ENCODE measurements around the gene DPYSL4.

The DPYSL4 gene

DNA sequence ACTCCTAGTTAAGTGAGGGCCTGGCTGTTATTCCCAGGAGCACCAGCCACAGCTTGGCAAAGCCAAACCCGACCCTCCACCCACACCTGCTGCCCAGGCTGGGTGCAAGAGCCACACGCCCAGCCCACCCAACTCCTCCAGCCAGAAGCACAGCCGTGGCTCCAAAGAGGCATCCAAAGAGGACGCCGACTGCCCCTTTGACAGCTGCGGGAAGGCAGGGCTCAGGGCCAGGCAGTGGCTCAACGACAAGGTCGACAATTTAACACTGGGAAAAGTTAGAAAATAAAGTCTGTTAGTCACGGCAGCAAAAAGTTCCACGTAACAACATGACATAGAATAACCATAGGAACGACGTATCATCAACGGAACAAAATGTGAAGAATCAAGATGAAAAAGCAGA is 54.3 kb downstream of the DPYSL4 start:
- no peak for DNase-seq (ENCODE audit: low read depth, low spot score)

DNA sequence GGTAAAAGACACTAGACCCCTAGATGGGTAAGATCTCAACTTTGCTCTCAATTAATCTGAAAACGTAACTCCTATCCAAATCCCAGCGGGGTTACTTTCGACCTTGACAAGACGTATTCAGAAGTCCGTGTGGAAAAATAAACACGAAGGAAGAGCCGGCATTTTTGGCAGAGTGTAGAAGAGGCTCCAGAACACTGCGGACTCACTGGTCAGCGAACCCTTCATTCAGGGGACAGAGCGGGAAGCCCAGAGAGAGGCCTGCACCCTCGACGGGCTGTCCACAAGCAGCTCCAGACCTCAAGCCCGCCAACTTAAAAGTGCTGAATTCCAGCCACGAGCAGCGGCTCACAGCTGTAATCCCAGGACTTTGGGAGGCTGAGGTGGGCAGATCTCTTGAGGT is 54.7 kb downstream of the DPYSL4 start:
- no peak for DNase-seq (ENCODE audit: low read depth, low spot score)

DNA sequence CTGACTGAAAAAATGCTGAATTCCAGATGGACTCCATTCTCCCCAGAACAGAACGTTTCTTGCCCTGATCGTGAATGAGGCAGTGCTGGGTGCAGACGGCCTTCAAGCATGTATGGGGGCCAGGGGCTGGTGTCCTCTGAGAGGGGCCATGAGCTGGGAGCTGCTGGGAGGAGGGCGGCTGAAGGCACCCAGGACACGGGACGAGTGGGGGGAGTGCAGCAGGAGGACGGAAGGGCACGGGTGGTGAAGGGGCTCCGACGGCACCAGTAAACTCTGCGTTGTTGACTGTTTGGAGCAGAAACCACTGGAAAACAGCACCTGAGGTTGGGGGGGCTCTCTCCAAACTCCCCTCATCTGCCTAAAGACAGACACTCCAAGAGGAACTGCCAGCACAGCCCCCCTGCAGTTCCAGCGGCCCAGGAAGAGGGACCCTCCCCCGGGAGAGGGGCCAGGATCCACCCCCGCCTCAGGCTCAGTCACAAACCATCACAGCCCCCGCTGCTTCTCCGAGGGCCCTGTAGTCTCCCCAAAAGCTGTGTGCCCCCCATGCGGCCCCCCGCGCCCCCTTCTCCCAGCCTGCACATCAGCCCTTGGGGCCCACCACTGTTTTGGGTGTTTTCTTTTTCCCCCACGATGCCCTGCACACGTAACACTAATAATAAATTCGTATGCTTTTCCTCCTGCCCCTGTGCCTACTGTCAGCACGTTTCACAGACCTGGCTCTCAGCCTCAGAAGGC is 55.5 kb downstream of the DPYSL4 start:
- DNase-seq (ENCODE audit: low read depth, low spot score): no peak

DNA sequence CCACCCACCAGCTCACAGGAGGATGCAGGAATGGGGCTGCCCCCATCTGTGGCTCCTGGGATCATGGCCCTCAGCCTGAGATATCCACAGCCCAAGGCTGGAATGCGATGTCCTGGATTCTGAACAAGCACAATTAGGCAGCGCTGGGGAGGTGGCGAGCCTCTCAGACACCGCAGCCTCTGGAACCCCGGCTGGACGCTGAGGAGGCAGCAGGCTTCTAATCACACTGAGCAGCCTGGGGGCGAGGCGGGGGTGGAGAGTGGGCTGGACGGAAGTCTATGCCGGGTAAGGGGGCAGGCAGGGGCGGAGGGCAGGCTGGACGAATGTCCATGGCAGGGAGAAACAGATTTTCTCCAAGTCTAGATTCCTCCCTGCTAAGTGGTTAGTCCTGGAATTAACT is 56.4 kb downstream of the DPYSL4 start:
- DNase-seq (ENCODE audit: low read depth, low spot score): no peak

DNA sequence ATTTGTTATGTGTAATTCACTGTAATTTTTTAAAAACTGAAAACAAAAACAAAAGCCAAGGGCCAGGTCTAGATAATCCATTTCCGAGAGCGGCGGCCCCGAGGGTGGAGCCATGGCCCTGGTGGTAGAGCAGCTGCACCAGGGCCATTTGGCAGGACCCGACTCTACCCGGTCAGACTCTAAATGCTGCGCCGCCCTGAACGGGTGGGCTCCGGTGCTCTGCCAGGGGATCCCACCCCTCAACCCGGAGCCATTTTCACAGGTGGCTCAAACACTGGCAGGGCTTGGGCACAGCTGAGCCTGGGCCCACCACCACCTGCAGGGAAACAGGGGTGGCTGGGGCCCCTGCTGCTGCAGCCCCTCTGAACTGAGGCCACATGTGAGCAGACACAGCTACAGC is 56.9 kb downstream of the DPYSL4 start:
- DNase-seq (ENCODE audit: low read depth, low spot score): no peak

DNA sequence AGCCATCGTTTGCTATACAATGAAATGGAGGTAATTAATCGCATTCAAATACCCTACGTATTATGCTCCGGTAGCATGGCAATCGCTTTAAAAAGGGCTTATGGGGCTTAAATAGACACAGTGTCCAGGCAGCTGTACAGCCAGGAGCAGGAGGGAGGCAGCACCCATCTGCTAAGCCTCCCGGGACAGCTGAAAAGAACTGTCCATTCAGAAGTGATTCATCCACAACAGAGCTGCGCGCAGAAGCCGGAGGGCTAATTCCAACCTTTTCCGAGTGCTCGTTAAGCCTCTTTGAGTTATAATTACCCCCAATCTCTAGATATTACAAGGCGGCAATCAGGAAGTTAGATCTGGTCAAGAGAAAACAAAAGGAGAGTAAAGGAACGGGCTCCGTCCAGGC is 58.3 kb downstream of the DPYSL4 start:
- DNase-seq (ENCODE audit: low read depth, low spot score): no peak

DNA sequence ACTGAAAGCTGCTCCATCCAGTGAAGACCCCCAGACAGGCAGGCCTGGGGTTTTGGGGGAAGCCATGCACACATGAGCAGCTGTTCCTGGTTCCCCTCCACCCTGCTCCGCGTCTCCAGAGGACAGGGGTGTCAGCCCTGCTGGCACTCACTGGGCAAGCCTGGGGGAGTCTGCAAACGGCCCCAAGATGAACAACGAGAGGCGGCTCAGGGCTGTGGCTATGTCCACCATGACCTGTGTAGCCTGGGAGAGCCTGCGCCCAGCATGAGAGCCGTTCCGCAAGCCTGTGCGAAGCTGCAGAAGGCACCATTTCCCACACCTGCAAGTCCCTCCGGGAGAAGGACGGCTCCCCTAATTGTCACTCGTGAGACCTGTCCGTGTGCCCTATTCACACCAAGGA is 59.5 kb downstream of the DPYSL4 start:
- DNase-seq (ENCODE audit: low read depth, low spot score): no peak

DNA sequence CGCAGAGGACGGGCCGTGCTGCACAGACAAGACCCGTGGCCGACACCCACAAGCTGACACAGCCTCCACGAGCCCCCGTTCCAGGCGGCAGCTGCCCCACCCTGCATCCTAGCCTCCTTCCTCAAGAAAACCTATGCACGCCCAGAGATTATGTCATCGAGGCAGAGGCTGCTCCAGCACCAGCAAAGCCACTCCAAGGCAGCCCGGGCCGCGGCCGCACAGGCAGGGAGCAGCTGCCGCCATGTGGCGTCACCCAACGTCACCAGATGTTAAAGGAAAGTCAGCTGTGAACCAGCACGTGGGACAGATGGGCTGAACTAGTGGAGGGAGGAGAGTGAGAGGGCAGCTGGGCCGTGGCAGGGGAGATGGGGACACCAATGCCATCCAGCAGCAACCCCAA is 61.2 kb downstream of the DPYSL4 start:
- DNase-seq (ENCODE audit: low read depth, low spot score): no peak

DNA sequence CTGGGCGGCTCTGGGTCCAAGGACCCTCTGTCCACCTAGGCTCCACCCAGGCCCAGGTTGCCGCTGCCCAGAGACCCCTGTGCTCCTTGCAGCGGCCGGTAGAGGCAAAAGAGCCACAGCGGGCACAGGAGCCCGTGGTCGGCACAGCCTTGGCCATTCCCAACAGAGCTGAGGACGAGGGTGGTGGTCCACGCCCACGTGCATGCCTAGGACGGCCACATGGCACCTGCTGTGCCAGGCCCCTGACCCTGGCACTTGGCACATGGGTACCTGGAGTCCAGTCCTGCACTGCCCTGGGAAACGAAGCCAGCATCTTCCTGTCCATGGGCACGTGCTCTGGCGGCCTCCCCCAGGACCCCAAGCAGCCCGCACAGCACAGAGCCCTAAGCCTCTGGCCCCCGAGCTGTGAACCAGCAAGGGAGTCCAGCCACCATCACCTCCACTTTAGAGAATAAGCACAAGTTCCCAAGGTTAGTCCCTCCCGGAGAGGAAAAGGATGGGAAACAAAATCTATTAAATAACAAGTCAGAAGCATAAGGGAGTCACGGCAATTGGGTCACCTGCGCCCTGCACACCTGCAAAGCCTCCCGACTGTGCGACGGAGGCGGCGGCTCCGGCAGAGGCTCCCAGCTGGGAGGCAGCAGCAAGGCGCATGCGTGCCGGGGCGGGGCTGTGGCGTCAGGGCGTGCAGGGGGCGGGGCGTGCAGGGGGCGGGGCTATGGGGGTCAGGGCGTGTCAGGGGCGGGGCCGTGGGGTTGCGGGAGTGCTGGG is 61.9 kb downstream of the DPYSL4 start:
- peak; percentile 37 for DNase-seq (ENCODE audit: low read depth, low spot score)

DNA sequence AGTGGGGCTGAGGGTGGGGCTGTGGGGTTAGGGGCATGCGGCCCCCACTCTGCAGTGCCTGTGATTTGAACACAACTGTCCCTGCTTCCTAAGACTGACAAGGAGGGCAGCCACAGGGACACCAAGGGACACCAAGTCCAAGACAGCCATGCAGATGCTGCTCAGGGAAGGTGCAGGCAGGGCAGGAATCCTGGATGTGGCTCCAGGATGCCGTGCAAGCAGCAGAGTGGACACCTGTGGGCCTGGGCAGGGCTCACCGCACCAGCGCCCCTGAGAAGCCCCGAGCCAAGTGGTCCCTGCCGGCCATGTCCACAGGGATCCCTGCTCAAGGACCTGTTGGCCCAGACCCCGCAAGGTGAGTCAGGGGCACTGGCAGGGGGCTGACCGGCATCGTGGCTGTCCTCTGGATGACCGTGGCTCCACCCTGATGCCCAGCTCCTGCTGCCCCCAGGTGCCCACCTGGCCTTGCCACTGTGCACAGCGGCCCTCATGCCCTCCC is 62.5 kb downstream of the DPYSL4 start:
- no peak for DNase-seq (ENCODE audit: low read depth, low spot score)

DNA sequence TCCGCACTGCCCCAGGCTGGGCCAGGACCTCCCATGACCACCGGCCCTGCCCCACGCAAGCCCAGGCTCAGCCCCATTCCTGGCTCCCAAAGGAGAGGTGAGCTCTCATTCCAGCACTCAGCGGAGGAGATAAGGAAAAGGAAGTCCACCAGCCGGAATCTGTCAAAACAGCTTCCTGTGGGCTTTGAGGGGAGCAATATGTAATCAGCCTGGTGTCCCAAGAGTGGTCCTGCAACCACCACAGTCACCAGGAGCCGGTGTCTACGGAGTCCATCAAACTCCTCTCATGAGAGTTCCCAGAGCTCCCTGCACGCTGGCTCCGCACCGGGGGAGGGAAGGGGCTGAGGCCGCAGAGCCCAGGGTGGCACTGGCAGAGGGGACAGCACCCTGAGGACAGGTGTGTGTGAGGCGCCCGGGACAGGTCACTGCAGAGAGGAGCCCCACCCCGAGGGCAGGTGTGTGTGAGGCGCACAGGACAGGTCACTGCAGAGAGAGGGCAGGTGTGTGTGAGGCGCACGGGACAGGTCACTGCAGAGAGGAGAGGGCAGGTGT is 63.2 kb downstream of the DPYSL4 start:
- DNase-seq (ENCODE audit: low read depth, low spot score): no peak

DNA sequence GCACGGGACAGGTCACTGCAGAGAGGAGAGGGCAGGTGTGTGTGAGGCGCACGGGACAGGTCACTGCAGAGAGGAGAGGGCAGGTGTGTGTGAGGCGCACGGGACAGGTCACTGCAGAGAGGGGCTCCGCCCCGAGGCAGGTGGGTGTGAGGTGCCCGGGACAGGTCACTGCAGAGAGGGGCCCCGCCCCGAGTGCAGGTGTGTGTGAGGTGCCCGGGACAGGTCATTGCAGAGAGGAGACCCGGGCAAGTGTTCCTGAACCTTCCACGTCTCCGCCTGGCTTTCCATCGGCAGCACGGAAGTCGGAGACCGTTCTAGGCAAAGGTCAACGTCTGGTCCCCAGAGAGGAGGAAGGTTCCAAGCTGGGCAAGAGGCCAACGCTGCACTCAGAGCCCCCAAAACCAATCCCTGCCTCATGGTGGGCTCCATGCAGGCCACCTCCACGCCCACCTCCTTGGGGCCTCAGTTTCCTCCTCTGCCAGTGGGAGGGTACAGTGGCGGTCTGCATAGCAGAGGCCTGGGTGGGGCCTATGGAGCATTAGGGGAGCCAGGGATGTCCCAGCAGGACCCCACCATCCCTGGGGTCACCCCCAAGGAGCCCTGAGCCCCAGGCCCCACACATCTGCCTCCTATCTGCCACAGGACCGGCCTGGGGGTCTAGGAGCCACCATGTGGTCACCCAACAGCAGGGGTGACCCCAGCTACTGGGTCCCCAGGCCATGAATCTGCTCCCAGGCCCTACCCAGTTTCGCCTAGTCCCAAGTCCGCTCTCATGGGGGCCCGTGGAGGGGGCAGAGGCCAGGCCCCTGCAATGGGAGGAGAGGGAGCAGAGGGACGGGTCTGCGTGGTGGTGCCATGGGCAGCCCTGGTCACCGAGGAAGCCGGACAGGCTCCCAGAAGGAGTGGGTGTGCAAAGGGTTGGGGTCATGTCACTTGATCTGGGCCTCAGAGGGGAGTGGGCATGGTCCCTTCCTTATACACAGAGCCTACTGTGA is 64.0 kb downstream of the DPYSL4 start:
- no peak for DNase-seq (ENCODE audit: low read depth, low spot score)

DNA sequence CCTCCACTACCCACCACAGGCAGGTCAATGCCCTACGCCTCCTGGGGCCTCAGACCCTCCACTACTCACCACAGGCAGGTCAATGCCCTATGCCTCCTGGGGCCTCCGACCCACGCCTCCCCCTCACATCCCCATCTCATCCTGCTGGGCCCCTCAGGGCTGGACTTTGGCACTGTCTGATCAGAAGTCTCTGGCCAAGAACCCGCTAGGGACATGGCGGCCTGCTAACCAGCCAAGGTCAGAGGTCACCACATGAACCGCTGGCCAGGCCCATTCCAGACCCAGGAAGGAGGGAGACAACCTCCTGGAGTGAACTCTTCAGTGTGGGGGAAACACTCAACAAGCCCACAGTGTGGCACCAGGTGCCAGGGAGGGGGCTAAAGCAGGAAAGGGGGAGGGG is 65.2 kb downstream of the DPYSL4 start:
- no peak for DNase-seq (ENCODE audit: low read depth, low spot score)

DNA sequence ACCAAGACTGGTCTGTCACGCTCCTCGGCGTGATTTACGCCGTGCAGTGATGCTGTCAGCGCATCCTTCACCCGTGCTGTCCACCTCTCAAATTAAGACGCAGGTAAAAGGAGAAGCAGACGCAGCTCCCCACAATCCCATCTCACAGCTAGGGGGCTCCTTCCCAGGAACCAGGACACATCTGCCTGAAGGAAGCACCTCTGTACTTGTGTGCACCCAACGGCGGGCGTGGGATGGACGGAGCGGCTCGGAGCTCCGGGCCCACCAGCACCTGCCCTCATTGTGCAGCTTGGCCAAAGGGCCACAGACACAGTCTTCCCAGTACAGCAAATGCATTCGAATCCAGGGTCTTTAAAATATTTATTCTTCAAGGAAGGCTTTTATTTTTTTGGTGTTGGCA is 65.7 kb downstream of the DPYSL4 start:
- no peak for DNase-seq (ENCODE audit: low read depth, low spot score)

DNA sequence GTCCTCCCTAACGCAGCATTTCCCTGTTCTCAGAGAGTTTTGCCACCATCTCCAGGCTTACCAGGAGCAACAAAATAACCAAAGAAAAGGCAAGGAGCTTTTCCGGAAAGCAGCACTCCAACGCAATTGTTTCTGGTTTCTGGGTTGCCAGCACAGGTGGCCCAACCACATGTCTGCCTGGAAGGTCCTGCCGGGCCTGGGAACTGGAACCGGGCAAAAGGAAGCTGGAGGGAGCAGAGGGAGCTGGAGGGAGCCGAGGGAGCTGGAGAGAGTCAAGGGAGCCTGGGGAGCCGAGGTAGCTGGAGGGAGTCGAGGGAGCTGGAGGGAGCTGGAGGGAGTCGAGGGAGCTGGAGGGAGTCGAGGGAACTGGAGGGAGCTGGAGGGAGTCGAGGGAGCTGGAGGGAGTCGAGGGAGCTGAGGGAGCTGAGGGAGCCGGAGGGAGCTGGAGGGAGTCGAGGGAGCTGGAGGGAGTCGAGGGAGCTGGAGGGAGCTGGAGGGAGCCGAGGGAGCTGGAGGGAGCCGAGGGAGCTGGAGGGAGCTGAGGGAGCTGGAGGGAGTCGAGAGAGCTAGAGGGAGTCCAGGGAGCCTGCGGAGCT is 66.4 kb downstream of the DPYSL4 start:
- DNase-seq (ENCODE audit: low read depth, low spot score): no peak

DNA sequence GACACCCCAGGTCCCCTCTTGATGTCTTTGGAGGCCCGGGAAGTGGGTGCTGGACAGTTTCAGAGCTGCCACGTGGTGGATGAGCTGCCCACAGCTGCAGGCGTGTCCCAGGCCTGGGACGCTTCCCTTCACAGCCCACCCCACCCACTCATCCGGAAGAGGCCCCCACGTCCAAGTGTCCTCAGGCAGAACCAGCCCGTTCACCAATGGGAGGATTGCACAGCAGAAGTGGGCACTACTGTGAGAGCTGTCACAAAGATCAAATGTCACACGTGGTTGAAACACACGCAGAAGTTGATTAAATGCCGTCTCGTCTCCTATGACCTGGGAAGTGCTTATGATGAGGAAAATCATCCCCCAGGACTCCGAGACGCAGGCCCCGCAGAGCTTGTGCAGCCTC is 68.1 kb downstream of the DPYSL4 start:
- no peak for DNase-seq (ENCODE audit: low read depth, low spot score)
